H1 (cell line): ENCODE measurements around the gene CCNY. TPM values are rescaled to one million over a fixed set of nuclear protein-coding genes. Genes with fewer than 3 reads are reported as not detected.

ENCODE experiments used
- BRCA1 ChIP-seq: IDR thresholded peaks from 2 replicates; pipeline ENCODE4 v1.6.1; 2012; ENCODE audit warnings: low read depth, low read length, improper control_type of control experiment
- TBP ChIP-seq: IDR thresholded peaks from 2 replicates; pipeline ENCODE4 v1.6.1; 2011; ENCODE audit warnings: low read depth, low read length, improper control_type of control experiment
- polyA plus RNA-seq, 7 experiments: library from polyadenylated mRNA; depleted of rRNA in 3 of 7; stranded (reverse) in 5 of 7; unstranded in 2 of 7; fragments of >200 nt in 5 of 7; fragments of 200-250 nt in 2 of 7; gene quantifications; 1 replicate in 5 of 7; 2 replicates in 1 of 7; 4 replicates in 1 of 7; pipeline versions ENCODE4 v1.2.1 to v1.2.3, GENCODE V29; 2011 to 2013; ENCODE audit warnings: missing spikeins in 2 of 7, mixed read lengths in 2 of 7
- total RNA-seq: library from RNA; stranded (reverse); fragmentation: NEBNext Ultra II Directional; extraction: Animal tissue kit (Norgen Biotek cat#: 25700); gene quantifications from 2 replicates; pipeline ENCODE4 v1.2.1, GENCODE V29; 2021
- TF ChIP-seq, protein P1 (sequence below): IDR thresholded peaks from 2 replicates; pipeline ENCODE4 v1.6.1; 2011; ENCODE audit warnings: low read depth, mild to moderate bottlenecking, low read length; ENCODE audit not compliant: insufficient read depth

Gene CCNY
- total and polyA plus RNA-seq, 2 of the 8 experiments (the other 6 are each of a cell fraction or from before 2014, with no cell fraction given): 25.3 to 68.2 TPM

- TF ChIP-seq, protein P1, sequence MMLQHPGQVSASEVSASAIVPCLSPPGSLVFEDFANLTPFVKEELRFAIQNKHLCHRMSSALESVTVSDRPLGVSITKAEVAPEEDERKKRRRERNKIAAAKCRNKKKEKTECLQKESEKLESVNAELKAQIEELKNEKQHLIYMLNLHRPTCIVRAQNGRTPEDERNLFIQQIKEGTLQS: no peak
- TF ChIP-seq TBP (no peak), BRCA1 (no peak)
Measured at GRCh38 chr10:35495521-35496119, 159.3 kb downstream of the CCNY start (continued).
